Measurements from ENCODE around the gene HDAC9.

GRCh38 chr7:18689551-18689950 lies 194.0 kb downstream of the HDAC9 start:
- no peak for TF ChIP-seq CTCF (conservative IDR thresholded peaks at IDR 0.05)
- TF ChIP-seq ZFX (IDR thresholded peaks at IDR 0.05) = no peak
